ENCODE results near the gene ABCE1.
A peak's percentile ranks its signal among the peaks of the same experiment; 100 is the strongest.

Gene ABCE1

GRCh38 chr4:145178740-145179280, 80.7 kb downstream of the ABCE1 start:
- no peak for TF ChIP-seq CTCF (IDR thresholded peaks at IDR 0.05; ENCODE audit: control insufficient read depth, insufficient read depth, low read depth, low read length, missing control alignments)
- no peak for DNase-seq (ENCODE audit: low read depth)
- H3K4me3 ChIP-seq (ENCODE audit: control insufficient read depth, low read depth, low read length): peak overlapping the region; percentile 70
